ENCODE data around the gene MNS1.

GRCh38 chr15:56432304-56432703, 32.6 kb downstream of the MNS1 start:
- TF ChIP-seq EZH2phosphoT487 (IDR thresholded peaks at IDR 0.05; ENCODE audit: low read depth, severe bottlenecking, unreplicated experiment) (no peak), CTCF (IDR thresholded peaks at IDR 0.05; ENCODE audit: poor library complexity) (no peak), EZH2 (IDR thresholded peaks at IDR 0.05; ENCODE audit: borderline replicate concordance) (no peak)
